NB4 (cell line): ENCODE data around the gene ATRNL1.

Experiments used
- POLR2A ChIP-seq: IDR thresholded peaks from 2 replicates; pipeline ENCODE4 v1.6.1; 2011; ENCODE audit warnings: mild to moderate bottlenecking; ENCODE audit not compliant: insufficient read length; ENCODE audit errors: extremely low read depth
- TF ChIP-seq, protein P1 (sequence below): IDR thresholded peaks from one replicate; pipeline ENCODE4 v1.5.1; 2012; ENCODE audit warnings: low read depth, low read length

- TF ChIP-seq, protein P1, sequence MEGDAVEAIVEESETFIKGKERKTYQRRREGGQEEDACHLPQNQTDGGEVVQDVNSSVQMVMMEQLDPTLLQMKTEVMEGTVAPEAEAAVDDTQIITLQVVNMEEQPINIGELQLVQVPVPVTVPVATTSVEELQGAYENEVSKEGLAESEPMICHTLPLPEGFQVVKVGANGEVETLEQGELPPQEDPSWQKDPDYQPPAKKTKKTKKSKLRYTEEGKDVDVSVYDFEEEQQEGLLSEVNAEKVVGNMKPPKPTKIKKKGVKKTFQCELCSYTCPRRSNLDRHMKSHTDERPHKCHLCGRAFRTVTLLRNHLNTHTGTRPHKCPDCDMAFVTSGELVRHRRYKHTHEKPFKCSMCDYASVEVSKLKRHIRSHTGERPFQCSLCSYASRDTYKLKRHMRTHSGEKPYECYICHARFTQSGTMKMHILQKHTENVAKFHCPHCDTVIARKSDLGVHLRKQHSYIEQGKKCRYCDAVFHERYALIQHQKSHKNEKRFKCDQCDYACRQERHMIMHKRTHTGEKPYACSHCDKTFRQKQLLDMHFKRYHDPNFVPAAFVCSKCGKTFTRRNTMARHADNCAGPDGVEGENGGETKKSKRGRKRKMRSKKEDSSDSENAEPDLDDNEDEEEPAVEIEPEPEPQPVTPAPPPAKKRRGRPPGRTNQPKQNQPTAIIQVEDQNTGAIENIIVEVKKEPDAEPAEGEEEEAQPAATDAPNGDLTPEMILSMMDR: no peak
- TF ChIP-seq POLR2A: no peak
Observed at GRCh38 chr10:115953968-115954367, 860.8 kb downstream of the ATRNL1 start.
